Endothelial cell of umbilical vein (primary cell): Measurements from ENCODE around the gene RPL21. TPM values are rescaled to one million over a fixed set of nuclear protein-coding genes. Genes with fewer than 3 reads are reported as not detected.

Source experiments
- BruUV-seq: library from RNA; stranded (reverse); fragments of 400-500 nt; replicated peaks from 2 replicates; lab custom pipeline; 2021; lab: Mats Ljungman, UMichigan
- CTCF ChIA-PET: fragments of 300-600, 350-600 bp; sonication (Branson Sonifier 250); formaldehyde crosslinking; loops from one replicate; lab custom pipeline; 2021; ENCODE audit warnings: antibody characterized with exemption, inconsistent platforms; lab: Charles Lee
- POLR2A ChIA-PET: fragments of 300-600, 350-600 bp; sonication (Branson Sonifier 250); formaldehyde crosslinking; loops from one replicate; lab custom pipeline; 2021; ENCODE audit warnings: antibody characterized with exemption, inconsistent platforms; lab: Charles Lee
- DNase-seq: peaks from one replicate; pipeline ENCODE4 v3.0.0-alpha.2; 2011; ENCODE audit warnings: low read depth, low spot score
- FAIRE-seq: peaks from 2 replicates; lab custom pipeline; 2011; peaks lifted over from hg19 to GRCh38; lab: Jason Lieb, UNC
- H2AFZ ChIP-seq: 2 replicates; pipeline ENCODE4 v1.6.0; 2012; ENCODE audit warnings: low read depth, low read length, control low read depth, inconsistent platforms
- H3K27ac ChIP-seq: 2 replicates; pipeline ENCODE4 v1.5.1; 2011; ENCODE audit warnings: low read depth, mild to moderate bottlenecking, control low read depth, low read length, moderate library complexity; ENCODE audit not compliant: insufficient read depth
- H3K27me3 ChIP-seq, 2 experiments: 2 replicates each; pipeline versions ENCODE4 v1.6.0 to v1.6.1; 2011; ENCODE audit warnings: low read length in 2 of 2, mixed read lengths in 1 of 2; ENCODE audit not compliant: control insufficient read depth in 2 of 2, insufficient read depth in 2 of 2
- H3K36me3 ChIP-seq, 2 experiments: 2 replicates in 1 of 2; 3 replicates in 1 of 2; pipeline ENCODE4 v1.5.1; 2011; ENCODE audit warnings: low read length in 2 of 2, mild to moderate bottlenecking in 1 of 2, moderate library complexity in 1 of 2; ENCODE audit not compliant: control insufficient read depth in 2 of 2, insufficient read depth in 2 of 2; ENCODE audit errors: extremely low read depth in 1 of 2
- H3K4me1 ChIP-seq: 3 replicates; pipeline ENCODE4 v1.5.1; 2011; ENCODE audit warnings: mild to moderate bottlenecking, low read length; ENCODE audit not compliant: control insufficient read depth, insufficient read depth; ENCODE audit errors: extremely low read depth
- H3K4me2 ChIP-seq: 2 replicates; pipeline ENCODE4 v1.6.1; 2011; ENCODE audit warnings: low read length, control low read depth, mixed read lengths; ENCODE audit not compliant: insufficient read depth
- H3K4me3 ChIP-seq, 3 experiments: fragments of 200-600 bp in 1 of 3; sonication (generic), shearing (Covaris generic) in 1 of 3; replicated peaks in 1 of 3; 2 replicates each; pipeline ENCODE4 v1.5.1; 2011 to 2016; ENCODE audit warnings: control low read depth in 3 of 3, low read length in 3 of 3, mild to moderate bottlenecking in 2 of 3, inconsistent platforms in 1 of 3, low read depth in 1 of 3, moderate library complexity in 1 of 3; ENCODE audit not compliant: insufficient read depth in 1 of 3
- H3K79me2 ChIP-seq: 2 replicates; pipeline ENCODE4 v1.6.0; 2012; ENCODE audit warnings: low read length, inconsistent platforms; ENCODE audit not compliant: control insufficient read depth, insufficient read depth
- H3K9ac ChIP-seq: replicated peaks from 2 replicates; pipeline ENCODE3; 2011; ENCODE audit warnings: low read length, control low read depth; ENCODE audit not compliant: insufficient read depth; ENCODE audit errors: extremely low read depth
- H3K9me1 ChIP-seq: replicated peaks from 3 replicates; pipeline ENCODE4 v1.6.0; 2011; ENCODE audit warnings: mild to moderate bottlenecking, low read length; ENCODE audit not compliant: control insufficient read depth, insufficient read depth; ENCODE audit errors: extremely low read depth
- H3K9me3 ChIP-seq: replicated peaks from 2 replicates; pipeline ENCODE4 v1.5.1; 2012; ENCODE audit warnings: low read length, inconsistent platforms; ENCODE audit not compliant: control insufficient read depth, insufficient read depth
- H4K20me1 ChIP-seq: replicated peaks from 2 replicates; pipeline ENCODE3; 2011; ENCODE audit warnings: mild to moderate bottlenecking, low read length; ENCODE audit not compliant: control insufficient read depth, insufficient read depth; ENCODE audit errors: extremely low read depth
- POLR2A ChIP-seq: IDR thresholded peaks from 2 replicates; pipeline ENCODE4 v1.6.1; 2012; ENCODE audit warnings: low read depth, mild to moderate bottlenecking, control low read depth, low read length
- dilution Hi-C: fragments of 300-500 bp; cut with MboI; formaldehyde crosslinking; loops from one replicate; pipeline ENCODE4 v1.15.0; 2019; ENCODE audit warnings: low sequenced_read_pairs; ENCODE audit not compliant: extremely low pct_ligation_motif_present
- intact Hi-C: fragments of 100-400 bp; cut with micrococcal nuclease; formaldehyde crosslinking; loops from one replicate; pipeline ENCODE4 v1.10.0; 2022
- polyA plus RNA-seq, 4 experiments: library from polyadenylated mRNA; depleted of rRNA in 3 of 4; stranded (reverse) in 3 of 4; unstranded in 1 of 4; fragments of >200 nt; gene quantifications; 2 replicates each; pipeline versions ENCODE4 v1.2.1 to v1.2.3, GENCODE V29; 2011 to 2012; ENCODE audit warnings: missing spikeins in 1 of 4
- small RNA-seq: library from RNA; depleted of rRNA; stranded (forward); fragments of <200 nt; gene quantifications from one replicate; pipeline ENCODE3, GENCODE V24; 2012; ENCODE audit warnings: low replicate concordance, low read depth; ENCODE audit not compliant: insufficient read depth, insufficient read length
- total RNA-seq: library from RNA; stranded (reverse); gene quantifications from 2 replicates; pipeline ENCODE4 v1.2.3, GENCODE V29; 2021

Gene RPL21
- total and polyA plus RNA-seq, 2 donors (not counting 3 experiments of a cell fraction or from before 2014, with no cell fraction given) = 585 to 871 TPM

- Histone ChIP-seq H3K4me2 (no peak overlapping the region), H3K4me1 (no peaks in the 10 kb centered on the region), H3K27ac (no peak overlapping the region), H3K27me3 (peaks cover 0 to 2% of the 10 kb centered on the region in 2 experiments), H4K20me1 (no peaks in the 10 kb centered on the region), H3K79me2 (no peaks in the 10 kb centered on the region), H3K36me3 (no peaks in the 10 kb centered on the region), H3K4me3 (no peak overlapping the region), H3K9me1 (no peaks in the 10 kb centered on the region), H3K9me3 (no peaks in the 10 kb centered on the region), H2AFZ (no peak overlapping the region), H3K9ac (no peak overlapping the region)
- ChIA-PET CTCF (interaction anchor here (0.6 kb wide), 1 partner anchor 94 kb away, joined by 3 read pairs; no protein-coding TSS in a partner anchor), POLR2A (no interaction called here)
- intact Hi-C loops = no loop called here
- no peak for FAIRE-seq
- no peak for DNase-seq
- dilution Hi-C loops = no loop called here
- BruUV-seq = no TSS peak
- TF ChIP-seq POLR2A = no peak
Measured at GRCh38 chr13:27304611-27305010, 53.3 kb downstream of the RPL21 start.

Small RNA genes lying within 50 kb of the gene (small RNA-seq; reads per million reads assigned to genes)
- gene SNORA27 = not detected
- gene SNORD102 = not detected

Other genes starting within 250 kb of the RPL21 start
- 31.5 and 33.4 TPM in 2 replicates for gene USP12, start 79.7 kb upstream of the RPL21 start, total RNA-seq
- 3.4 and 6.2 TPM in 2 replicates for gene USP12, start 79.7 kb upstream of the RPL21 start, polyA plus RNA-seq
- 1.3 and 2.1 TPM in 2 replicates for gene RASL11A, start 19.3 kb downstream of the RPL21 start, total RNA-seq
- 1.2 and 1.5 TPM in 2 replicates for gene RASL11A, start 19.3 kb downstream of the RPL21 start, polyA plus RNA-seq
- 71.2 and 73.3 TPM in 2 replicates for gene GTF3A, start 173.1 kb downstream of the RPL21 start, total RNA-seq
- gene GTF3A, start 173.1 kb downstream of the RPL21 start, polyA plus RNA-seq = 37.9 and 47.6 TPM in 2 replicates
- 23.5 and 36.1 TPM in 2 replicates for gene MTIF3, start 199.0 kb downstream of the RPL21 start, total RNA-seq
- gene MTIF3, start 199.0 kb downstream of the RPL21 start, polyA plus RNA-seq = 36.6 and 37.5 TPM in 2 replicates